Ovary (tissue), 3 donors: Measurements from ENCODE around the gene ZNF561.
"Not testable (repeated sequence)": the region's sequence is repeated elsewhere in the genome, so short reads cannot be mapped to it uniquely, and the experiment has no call there.

ENCODE experiments used
- POLR2A ChIP-seq: fragments of 450-650 bp; IDR thresholded peaks from one replicate; pipeline ENCODE4 v1.6.1; 2017; ENCODE audit warnings: antibody characterized with exemption, mild to moderate bottlenecking, moderate library complexity
- TF ChIP-seq, protein P1 (sequence below), 3 donors: fragments of 450-650 bp in 2 of 3; fragments of 200-600 bp in 1 of 3; IDR thresholded peaks; one replicate each; pipeline versions ENCODE4 v1.5.1 to v1.8.0; 2016 to 2022; ENCODE audit warnings: antibody characterized with exemption in 3 of 3, mild to moderate bottlenecking in 1 of 3
- donor health status: DM: no; HTN: no; CAD: no.

DNA sequence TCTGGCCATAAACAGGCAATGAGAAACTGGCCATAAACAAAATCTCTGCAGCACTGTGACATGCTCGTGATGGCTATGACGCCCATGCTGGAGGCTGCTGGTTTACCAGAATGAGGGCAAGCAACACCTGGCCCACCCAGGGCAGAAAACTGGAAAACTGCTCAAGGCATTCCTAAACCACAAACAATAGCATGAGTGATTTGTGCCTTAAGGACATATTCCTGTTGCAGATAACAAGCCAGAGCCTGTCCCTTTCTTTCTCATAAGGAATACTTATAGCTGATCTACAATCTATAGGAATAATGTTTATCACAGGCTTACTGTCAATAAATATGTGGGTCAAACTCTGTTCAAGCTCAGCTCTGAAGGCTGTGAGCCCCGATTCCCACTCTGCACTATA lies 30.4 kb upstream of the ZNF561 start:
- TF ChIP-seq, protein P1, sequence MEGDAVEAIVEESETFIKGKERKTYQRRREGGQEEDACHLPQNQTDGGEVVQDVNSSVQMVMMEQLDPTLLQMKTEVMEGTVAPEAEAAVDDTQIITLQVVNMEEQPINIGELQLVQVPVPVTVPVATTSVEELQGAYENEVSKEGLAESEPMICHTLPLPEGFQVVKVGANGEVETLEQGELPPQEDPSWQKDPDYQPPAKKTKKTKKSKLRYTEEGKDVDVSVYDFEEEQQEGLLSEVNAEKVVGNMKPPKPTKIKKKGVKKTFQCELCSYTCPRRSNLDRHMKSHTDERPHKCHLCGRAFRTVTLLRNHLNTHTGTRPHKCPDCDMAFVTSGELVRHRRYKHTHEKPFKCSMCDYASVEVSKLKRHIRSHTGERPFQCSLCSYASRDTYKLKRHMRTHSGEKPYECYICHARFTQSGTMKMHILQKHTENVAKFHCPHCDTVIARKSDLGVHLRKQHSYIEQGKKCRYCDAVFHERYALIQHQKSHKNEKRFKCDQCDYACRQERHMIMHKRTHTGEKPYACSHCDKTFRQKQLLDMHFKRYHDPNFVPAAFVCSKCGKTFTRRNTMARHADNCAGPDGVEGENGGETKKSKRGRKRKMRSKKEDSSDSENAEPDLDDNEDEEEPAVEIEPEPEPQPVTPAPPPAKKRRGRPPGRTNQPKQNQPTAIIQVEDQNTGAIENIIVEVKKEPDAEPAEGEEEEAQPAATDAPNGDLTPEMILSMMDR (IDR thresholded peaks at IDR 0.05): not testable (repeated sequence)
- TF ChIP-seq POLR2A: not testable (repeated sequence)
